ENCODE data around the gene PACS2. TPM values are rescaled to one million over a fixed set of nuclear protein-coding genes. Genes with fewer than 3 reads are reported as not detected.

The PACS2 gene
- total RNA-seq, 4 donors from 2014 or later = 61.5 to 91.1 (median 74.7) TPM

DNA sequence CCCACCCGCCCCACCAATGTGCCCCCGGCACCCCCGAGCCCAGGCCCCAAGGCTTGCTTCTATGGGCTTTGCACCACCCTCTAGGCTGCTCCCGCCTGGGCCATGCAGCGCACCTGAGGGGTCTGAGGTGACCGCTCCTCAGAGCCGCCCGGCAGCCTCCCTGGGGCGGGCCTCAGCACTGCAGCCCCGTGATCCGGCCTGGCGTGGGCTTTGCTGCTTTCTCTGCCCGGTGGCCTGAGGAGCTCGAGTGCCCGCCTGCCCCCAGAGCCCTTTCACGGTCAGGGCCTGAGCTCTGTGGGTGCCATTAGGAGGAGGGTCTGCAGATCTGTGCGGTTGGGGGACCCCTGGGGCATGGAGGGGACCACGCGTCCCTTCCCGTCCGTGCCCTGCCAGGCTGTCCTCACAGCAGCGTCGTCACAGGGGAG is 111.3 kb downstream of the PACS2 start:
- TF ChIP-seq POLR2AphosphoS5 (IDR thresholded peaks at IDR 0.05) (no peak), EP300 (IDR thresholded peaks at IDR 0.05) (no peak), POLR2A (IDR thresholded peaks at IDR 0.05) (no peak)
- TF ChIP-seq, protein P1, sequence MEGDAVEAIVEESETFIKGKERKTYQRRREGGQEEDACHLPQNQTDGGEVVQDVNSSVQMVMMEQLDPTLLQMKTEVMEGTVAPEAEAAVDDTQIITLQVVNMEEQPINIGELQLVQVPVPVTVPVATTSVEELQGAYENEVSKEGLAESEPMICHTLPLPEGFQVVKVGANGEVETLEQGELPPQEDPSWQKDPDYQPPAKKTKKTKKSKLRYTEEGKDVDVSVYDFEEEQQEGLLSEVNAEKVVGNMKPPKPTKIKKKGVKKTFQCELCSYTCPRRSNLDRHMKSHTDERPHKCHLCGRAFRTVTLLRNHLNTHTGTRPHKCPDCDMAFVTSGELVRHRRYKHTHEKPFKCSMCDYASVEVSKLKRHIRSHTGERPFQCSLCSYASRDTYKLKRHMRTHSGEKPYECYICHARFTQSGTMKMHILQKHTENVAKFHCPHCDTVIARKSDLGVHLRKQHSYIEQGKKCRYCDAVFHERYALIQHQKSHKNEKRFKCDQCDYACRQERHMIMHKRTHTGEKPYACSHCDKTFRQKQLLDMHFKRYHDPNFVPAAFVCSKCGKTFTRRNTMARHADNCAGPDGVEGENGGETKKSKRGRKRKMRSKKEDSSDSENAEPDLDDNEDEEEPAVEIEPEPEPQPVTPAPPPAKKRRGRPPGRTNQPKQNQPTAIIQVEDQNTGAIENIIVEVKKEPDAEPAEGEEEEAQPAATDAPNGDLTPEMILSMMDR (IDR thresholded peaks at IDR 0.05) = no peak

DNA sequence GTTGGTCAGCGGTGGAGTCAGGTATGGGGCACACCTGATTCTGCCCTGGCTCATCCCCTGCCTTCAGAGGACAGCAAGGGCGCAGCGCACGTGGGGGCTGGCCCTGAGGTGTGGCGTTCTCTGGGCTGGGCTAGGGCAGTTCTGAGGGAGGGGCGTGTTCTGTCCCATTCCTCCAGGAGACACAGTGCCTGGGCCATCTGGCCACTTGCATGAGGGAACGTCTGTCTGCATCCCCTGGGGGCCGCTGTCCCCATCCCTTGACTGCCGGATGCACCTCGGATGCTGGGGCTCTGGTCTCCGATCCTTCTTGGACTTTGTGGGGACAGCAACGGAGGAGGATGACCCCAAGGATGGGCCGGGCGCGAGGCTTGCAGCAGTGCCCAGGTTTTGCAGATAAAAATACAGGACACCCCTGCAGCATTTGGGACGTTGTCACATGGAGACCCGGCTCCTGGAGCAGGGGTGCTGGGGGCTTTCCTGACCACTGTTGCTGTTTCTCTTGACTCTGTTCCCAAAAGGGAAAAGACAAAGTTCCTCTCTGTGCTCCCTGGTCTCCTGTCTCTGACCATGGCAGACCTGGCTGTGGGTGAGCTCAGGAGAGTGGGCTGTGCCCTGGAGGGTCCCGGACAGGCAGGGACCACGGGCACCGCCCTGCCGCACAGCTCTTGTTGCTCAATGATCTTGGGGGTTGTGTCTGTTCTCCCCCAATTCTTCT is 112.0 kb downstream of the PACS2 start:
- Histone ChIP-seq H3K4me1 (peaks cover 0 to 19% (median 11%) of the 10 kb centered on the region in 3 donors), H3K27ac (no peak overlapping the region), H3K36me3 (peaks cover 0 to 26% of the 10 kb centered on the region in 2 donors), H3K27me3 (no peaks in the 10 kb centered on the region), H3K4me3 (no peak overlapping the region), H3K9me3 (no peaks in the 10 kb centered on the region)
- TF ChIP-seq EP300 (IDR thresholded peaks at IDR 0.05) (no peak), POLR2AphosphoS5 (IDR thresholded peaks at IDR 0.05) (no peak), POLR2A (IDR thresholded peaks at IDR 0.05) (no peak)
- TF ChIP-seq, protein P1 (IDR thresholded peaks at IDR 0.05) = no peak
- 94 to 100% methylated on average over 1 to 11 of the region's 21 CpGs for WGBS, 2 donors (ENCODE audit: low coverage in 1 of 2)
- peak; percentile 15 for ATAC-seq

More for the DNA sequence above, 111.3 kb downstream of the PACS2 start:
- ATAC-seq = no peak
- Histone ChIP-seq H3K4me1 (peaks cover 0 to 27% (median 19%) of the 10 kb centered on the region in 3 donors), H3K9me3 (no peaks in the 10 kb centered on the region), H3K36me3 (peaks cover 0 to 25% of the 10 kb centered on the region in 2 donors), H3K27ac (no peak overlapping the region), H3K4me3 (no peak overlapping the region), H3K27me3 (no peaks in the 10 kb centered on the region)
- WGBS, 2 donors (ENCODE audit: low coverage in 1 of 2) = no CpG with 5 or more reads among the region's 23 CpGs

DNA sequence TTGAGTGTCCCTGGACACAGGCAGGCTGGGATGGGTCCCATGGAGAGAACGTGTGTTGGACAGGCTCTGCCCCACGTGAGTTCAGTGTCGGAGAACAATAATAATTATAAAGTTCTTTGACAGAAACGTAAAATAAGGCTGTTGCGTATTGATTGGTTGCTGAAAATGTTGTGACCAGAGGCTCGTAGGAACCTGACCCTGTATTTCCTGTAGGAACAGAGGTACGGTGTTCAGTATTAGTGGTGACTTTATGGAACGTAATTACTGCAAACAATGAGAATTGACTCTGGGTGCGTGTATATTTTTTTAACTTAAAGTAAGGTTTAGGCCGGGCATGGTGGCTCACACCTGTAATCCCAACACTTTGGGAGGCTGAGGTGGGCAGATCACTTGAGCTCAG is 112.9 kb downstream of the PACS2 start:
- Histone ChIP-seq H3K9me3 (no peaks in the 10 kb centered on the region), H3K4me3 (no peak overlapping the region), H3K27ac (no peak overlapping the region), H3K27me3 (no peaks in the 10 kb centered on the region), H3K4me1 (peaks cover 0 to 11% (median 5%) of the 10 kb centered on the region in 3 donors), H3K36me3 (peaks cover 0 to 31% of the 10 kb centered on the region in 2 donors)
- no peak for TF ChIP-seq POLR2AphosphoS5 (IDR thresholded peaks at IDR 0.05)
- TF ChIP-seq EP300 (IDR thresholded peaks at IDR 0.05) = no peak
- TF ChIP-seq, protein P1 (IDR thresholded peaks at IDR 0.05) = no peak
- no peak for TF ChIP-seq POLR2A (IDR thresholded peaks at IDR 0.05)
- ATAC-seq = no peak
- 96% methylated on average over 10 of the region's 10 CpGs; no CpG with 5 or more reads in 1 of the 2 donors for WGBS, 2 donors (ENCODE audit: low coverage in 1 of 2)

DNA sequence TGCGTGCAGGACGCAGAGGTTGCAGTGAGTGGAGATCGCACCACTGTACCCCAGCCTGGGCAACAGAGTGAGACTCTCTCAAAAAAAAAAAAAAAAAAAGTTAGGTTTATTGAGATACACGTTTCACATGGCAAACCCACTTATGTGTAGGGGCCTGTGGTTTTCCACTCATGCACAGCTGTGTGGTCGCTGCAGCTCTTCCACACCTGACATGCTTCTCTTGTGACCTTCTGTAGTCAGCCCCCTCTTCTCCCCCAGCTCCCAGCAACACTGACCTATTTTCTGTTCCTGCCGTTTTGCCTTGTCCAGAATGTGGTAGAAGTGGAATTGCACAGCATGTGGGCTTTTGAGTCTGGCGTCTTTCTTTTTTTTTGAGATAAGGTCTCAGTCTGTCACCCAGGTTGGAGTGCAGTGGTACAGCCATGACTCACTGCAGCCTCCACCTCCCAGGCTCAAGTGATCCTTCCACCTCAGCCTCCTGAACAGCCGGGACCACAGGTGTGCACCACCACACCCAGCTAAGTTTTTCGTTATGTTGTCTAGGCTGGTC is 113.5 kb downstream of the PACS2 start:
- TF ChIP-seq, protein P1 (IDR thresholded peaks at IDR 0.05) = no peak
- TF ChIP-seq POLR2A (IDR thresholded peaks at IDR 0.05) = no peak
- no peak for TF ChIP-seq EP300 (IDR thresholded peaks at IDR 0.05)
- no peak for TF ChIP-seq POLR2AphosphoS5 (IDR thresholded peaks at IDR 0.05)
- WGBS, 2 donors (ENCODE audit: low coverage in 1 of 2) = 84 to 88% methylated on average over 4 to 8 of the region's 9 CpGs
- H3K36me3 ChIP-seq = peaks cover 0 to 31% of the 10 kb centered on the region in 2 donors
- H3K9me3 ChIP-seq = no peaks in the 10 kb centered on the region
- peaks cover 0 to 6% (median 0%) of the 10 kb centered on the region in 3 donors for H3K4me1 ChIP-seq
- H3K4me3 ChIP-seq = no peak overlapping the region
- no peak overlapping the region for H3K27ac ChIP-seq
- no peaks in the 10 kb centered on the region for H3K27me3 ChIP-seq
- ATAC-seq = no peak
